K562 (cell line): ENCODE data around the gene MAP3K12. TPM values are rescaled to one million over a fixed set of nuclear protein-coding genes. Genes with fewer than 3 reads are reported as not detected.

ENCODE experiments used
- ATAC-seq: fragments of 200-7000 bp; cut with Tn5 transposase; 3 replicates; pipeline ENCODE4 v1.9.1; 2020; ENCODE audit warnings: moderate library complexity
- BruUV-seq: library from RNA; stranded (reverse); fragments of 400-500 nt; replicated peaks from 2 replicates; lab custom pipeline; 2021; lab: Mats Ljungman, UMichigan
- CTCF ChIA-PET: fragments of 300-600 bp; formaldehyde crosslinking; extraction: SDS; loops from one replicate; lab custom pipeline; 2021; ENCODE audit warnings: low intra/inter-chr PET ratio; lab: Yijun Ruan, JAX
- POLR2A ChIA-PET: fragments of 300-600, 350-650 bp; sonication (Branson Sonifier 250); formaldehyde crosslinking; extraction: SDS; loops from one replicate; lab custom pipeline; 2021; ENCODE audit warnings: antibody characterized with exemption, inconsistent platforms; lab: Yijun Ruan, JAX
- DNase-seq, 4 experiments: peaks; one replicate each; pipeline versions ENCODE4 v3.0.0 to v3.0.0-alpha.2; 2011 to 2018; ENCODE audit warnings: low spot score in 3 of 4, mixed read lengths in 3 of 4; ENCODE audit errors: extremely low read depth in 1 of 4
- FAIRE-seq: peaks from 2 replicates; lab custom pipeline; 2011; peaks lifted over from hg19 to GRCh38; lab: Jason Lieb, UNC
- H2AFZ ChIP-seq: 2 replicates; pipeline ENCODE4 v1.6.0; 2011; ENCODE audit warnings: low read depth, low read length, control low read depth, inconsistent platforms
- H3K27ac ChIP-seq: fragments of 200-600 bp; 3 replicates; pipeline ENCODE4 v1.8.0; 2011; ENCODE audit warnings: low read depth, mild to moderate bottlenecking, control low read depth, inconsistent platforms, low read length, moderate library complexity, mixed read lengths; ENCODE audit errors: extremely low read depth
- H3K27me3 ChIP-seq, 2 experiments: fragments of 300-600 bp in 1 of 2; 2 replicates in 1 of 2; 3 replicates in 1 of 2; pipeline versions ENCODE4 v1.6.0 to v1.8.0; 2011; ENCODE audit warnings: inconsistent platforms in 2 of 2, low read length in 2 of 2, mild to moderate bottlenecking in 1 of 2, mixed read lengths in 1 of 2, moderate library complexity in 1 of 2; ENCODE audit not compliant: control insufficient read depth in 2 of 2, insufficient read depth in 2 of 2
- H3K36me3 ChIP-seq: fragments of 300-600 bp; 3 replicates; pipeline ENCODE4 v1.8.0; 2011; ENCODE audit warnings: mild to moderate bottlenecking, low read length, inconsistent platforms; ENCODE audit not compliant: control insufficient read depth, insufficient read depth
- H3K4me1 ChIP-seq, 2 experiments: fragments of 200-600 bp in 1 of 2; replicated peaks in 1 of 2; 2 replicates in 1 of 2; 3 replicates in 1 of 2; pipeline versions ENCODE4 v1.5.1 to v1.8.0; 2011; ENCODE audit warnings: inconsistent platforms in 2 of 2, low read length in 2 of 2, mild to moderate bottlenecking in 1 of 2, mixed read lengths in 1 of 2, moderate library complexity in 1 of 2; ENCODE audit not compliant: control insufficient read depth in 2 of 2, insufficient read depth in 2 of 2
- H3K4me2 ChIP-seq: 2 replicates; pipeline ENCODE4 v1.6.1; 2011; ENCODE audit warnings: low read length, control low read depth, inconsistent platforms, mixed read lengths; ENCODE audit not compliant: insufficient read depth
- H3K4me3 ChIP-seq: fragments of 200-600 bp; sonication (generic), shearing (Covaris generic); 2 replicates; pipeline ENCODE4 v1.5.1; 2016; ENCODE audit warnings: control low read depth, inconsistent platforms
- H3K79me2 ChIP-seq: fragments of 200-600 bp; 3 replicates; pipeline ENCODE4 v1.8.0; 2011; ENCODE audit warnings: low read length, inconsistent platforms; ENCODE audit not compliant: control insufficient read depth, insufficient read depth
- H3K9ac ChIP-seq, 2 experiments: 2 replicates each; pipeline versions ENCODE4 v1.6.0 to v1.6.1; 2011; ENCODE audit warnings: low read depth in 2 of 2, low read length in 2 of 2, control low read depth in 1 of 2, inconsistent platforms in 1 of 2, mild to moderate bottlenecking in 1 of 2, mixed read lengths in 1 of 2; ENCODE audit not compliant: insufficient read depth in 1 of 2
- H3K9me1 ChIP-seq: one replicate; pipeline ENCODE4 v1.6.0; 2011; ENCODE audit warnings: inconsistent platforms, mild to moderate bottlenecking, low read length, moderate library complexity; ENCODE audit not compliant: control insufficient read depth, insufficient read depth
- H3K9me3 ChIP-seq: replicated peaks from 2 replicates; pipeline ENCODE4 v1.5.1; 2011; ENCODE audit warnings: low read depth, low read length, inconsistent platforms; ENCODE audit not compliant: control insufficient read depth, insufficient read depth
- H4K20me1 ChIP-seq: replicated peaks from 2 replicates; pipeline ENCODE4 v1.6.1; 2011; ENCODE audit warnings: low read length, inconsistent platforms, mixed read lengths; ENCODE audit not compliant: control insufficient read depth, insufficient read depth
- CREBBP ChIP-seq: IDR thresholded peaks from one replicate; pipeline ENCODE4 v1.6.1; 2012; ENCODE audit warnings: low read depth, mild to moderate bottlenecking, control low read depth, inconsistent platforms, low read length
- GTF3C2 ChIP-seq: IDR thresholded peaks from 3 replicates; pipeline ENCODE4 v1.6.1; 2011; ENCODE audit warnings: borderline replicate concordance, mild to moderate bottlenecking, moderate library complexity; ENCODE audit not compliant: insufficient read length; ENCODE audit errors: extremely low read depth
- MEF2A ChIP-seq: IDR thresholded peaks from 2 replicates; pipeline ENCODE4 v1.6.1; 2011; ENCODE audit warnings: low read depth, mild to moderate bottlenecking, low read length, moderate library complexity; ENCODE audit not compliant: control insufficient read depth
- NRF1 ChIP-seq, 2 experiments: fragments of 450-650 bp; IDR thresholded peaks in 1 of 2; conservative IDR thresholded peaks in 1 of 2; 2 replicates each; pipeline ENCODE4 v1.6.1; 2014; ENCODE audit warnings: mild to moderate bottlenecking in 2 of 2
- PHF21A ChIP-seq: fragments of 450-650 bp; IDR thresholded peaks from 2 replicates; pipeline ENCODE4 v1.6.1; 2017; ENCODE audit warnings: low read depth, borderline replicate concordance
- ZNF780A ChIP-seq: fragments of 250-450 bp; sonication (Bioruptor Pico); IDR thresholded peaks from 2 replicates; pipeline ENCODE4 v1.5.0; 2021; ENCODE audit warnings: mild to moderate bottlenecking
- WGBS: fragments of 100-300 bp; shearing (Covaris generic); methylation state at CpG from one replicate; pipeline ENCODE4 v1.1.6; 2016; ENCODE audit warnings: low coverage, mixed read lengths; ENCODE audit not compliant: insufficient coverage; ENCODE audit errors: missing lambda C conversion rate; 5-methylcytosine and 5-hydroxymethylcytosine counted together
- in situ Hi-C: fragments of 300-500 bp; cut with MboI; formaldehyde crosslinking; loops from 4 replicates; pipeline ENCODE4 v1.15.0; 2018; ENCODE audit warnings: inconsistent platforms, mixed read lengths
- intact Hi-C: fragments of 100-400 bp; cut with micrococcal nuclease; formaldehyde crosslinking; loops from 2 replicates; pipeline ENCODE4 v1.14.2; 2022
- polyA plus RNA-seq, 8 experiments: library from polyadenylated mRNA; depleted of rRNA in 4 of 8; stranded (reverse) in 5 of 8; unstranded in 3 of 8; fragments of >200 nt; fragmentation: Nextera tagmentation in 2 of 8; fragmentation: Illumina TruSeq in 1 of 8; extraction: Ambion mirVana in 2 of 8; extraction: Trizol in 1 of 8; gene quantifications; 2 replicates each; pipeline versions ENCODE4 v1.2.1 to v1.2.3, GENCODE V29; 2011 to 2014; ENCODE audit warnings: inconsistent platforms in 1 of 8, missing spikeins in 1 of 8
- total RNA-seq, 7 experiments: library from RNA; depleted of rRNA in 6 of 7; stranded (reverse); fragments of >200 nt in 6 of 7; fragmentation: Illumina TruSeq in 2 of 7; extraction: Trizol in 2 of 7; gene quantifications; 2 replicates each; pipeline versions ENCODE4 v1.2.1 to v1.2.3, GENCODE V29; 2011 to 2021; ENCODE audit warnings: low replicate concordance in 1 of 7
- TF ChIP-seq, protein P1 (sequence below): fragments of 450-650 bp; IDR thresholded peaks from 2 replicates; pipeline ENCODE4 v1.6.1; 2016; ENCODE audit warnings: low read depth, mild to moderate bottlenecking, moderate library complexity

MAP3K12 gene
- total and polyA plus RNA-seq, 9 of the 15 experiments (the other 6 are each of a cell fraction or from before 2014, with no cell fraction given): 0.10 to 2.4 (median 1.6) TPM

GRCh38 chr12:53505086-53505485, 5.8 kb upstream of the MAP3K12 start:
- POLR2A ChIA-PET: interaction anchor here (0.9 to 1.1 kb wide), 2 partner anchors 11 kb away, joined by 3 read pairs; no protein-coding TSS in a partner anchor
- peak overlapping the region in 1 of 2 experiments; percentile 2; a peak in 2 of 4 replicates for H3K9ac ChIP-seq

More at GRCh38 chr12:53505086-53505485, 5.8 kb upstream of the MAP3K12 start:
- peaks cover 44% of the 10 kb centered on the region; the same call in 2 of the 3 replicates for H3K36me3 ChIP-seq
- BruUV-seq: no TSS peak
- intact Hi-C loops (loop anchor here (5.0 to 10.0 kb wide), 2 partner anchors 83 to 440 kb away; partner anchors contain the start of gene AMHR2), in situ Hi-C loops (loop anchor here (10.0 kb wide), 1 partner anchor 180 kb away; the partner anchor contains the start of gene AAAS)
- TF ChIP-seq GTF3C2 (no peak), CREBBP (no peak), PHF21A (no peak), NRF1 (conservative IDR thresholded peaks at IDR 0.05 in 1 of 2, IDR thresholded peaks at IDR 0.05 in 1 of 2) (no peak), MEF2A (no peak), ZNF780A (CRISPR knock-in tag) (no peak)
- TF ChIP-seq, protein P1, sequence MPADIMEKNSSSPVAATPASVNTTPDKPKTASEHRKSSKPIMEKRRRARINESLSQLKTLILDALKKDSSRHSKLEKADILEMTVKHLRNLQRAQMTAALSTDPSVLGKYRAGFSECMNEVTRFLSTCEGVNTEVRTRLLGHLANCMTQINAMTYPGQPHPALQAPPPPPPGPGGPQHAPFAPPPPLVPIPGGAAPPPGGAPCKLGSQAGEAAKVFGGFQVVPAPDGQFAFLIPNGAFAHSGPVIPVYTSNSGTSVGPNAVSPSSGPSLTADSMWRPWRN: no peak
- no peak overlapping the region for H3K4me3 ChIP-seq
- H3K79me2 ChIP-seq: peaks cover 24% of the 10 kb centered on the region
- no peak overlapping the region for H2AFZ ChIP-seq
- no peaks in the 10 kb centered on the region for H3K9me1 ChIP-seq
- H3K4me1 ChIP-seq: peaks cover 18 to 25% of the 10 kb centered on the region in 2 experiments; a peak in 4 of 5 replicates
- H3K27ac ChIP-seq: no peak overlapping the region
- no peaks in the 10 kb centered on the region for H4K20me1 ChIP-seq
- H3K9me3 ChIP-seq: no peaks in the 10 kb centered on the region
- H3K4me2 ChIP-seq: no peak overlapping the region
- ATAC-seq: no peak
- CTCF ChIA-PET: no interaction called here
- WGBS: 96% methylated on average over 10 of the region's 10 CpGs
- no peaks in the 10 kb centered on the region for H3K27me3 ChIP-seq
- DNase-seq: no peak
- FAIRE-seq: no peak
